VCaP (cell line): ENCODE measurements around the gene ERI3.

Experiments used
- H3K27ac ChIP-seq: fragments of 450-650 bp; 2 replicates; pipeline ENCODE4 v1.5.1; 2017
- CTCF ChIP-seq: fragments of 450-650 bp; conservative IDR thresholded peaks from 2 replicates; pipeline ENCODE4 v1.5.1; 2017; ENCODE audit warnings: mild to moderate bottlenecking, moderate library complexity

Gene ERI3

DNA sequence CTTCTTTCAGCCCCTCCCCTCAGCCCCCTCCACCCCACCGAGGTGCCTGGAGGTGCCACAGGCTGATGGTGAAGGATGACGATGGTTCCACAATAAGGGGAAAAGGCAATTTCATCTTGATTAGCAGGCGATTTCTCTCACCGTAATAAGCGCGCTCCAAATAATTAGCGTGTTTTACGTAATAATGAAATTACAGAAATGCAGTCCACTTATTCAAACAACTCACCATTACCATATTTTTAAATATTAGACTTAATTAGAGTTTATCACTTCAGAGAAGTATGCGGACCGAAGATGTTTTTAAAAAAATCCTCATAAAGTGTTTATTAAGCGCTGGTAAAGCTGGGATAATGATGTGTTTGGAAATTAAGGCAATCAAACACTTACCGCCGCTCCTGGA is 126.8 kb downstream of the ERI3 start:
- no peak overlapping the region for H3K27ac ChIP-seq
- TF ChIP-seq CTCF, result no peak

DNA sequence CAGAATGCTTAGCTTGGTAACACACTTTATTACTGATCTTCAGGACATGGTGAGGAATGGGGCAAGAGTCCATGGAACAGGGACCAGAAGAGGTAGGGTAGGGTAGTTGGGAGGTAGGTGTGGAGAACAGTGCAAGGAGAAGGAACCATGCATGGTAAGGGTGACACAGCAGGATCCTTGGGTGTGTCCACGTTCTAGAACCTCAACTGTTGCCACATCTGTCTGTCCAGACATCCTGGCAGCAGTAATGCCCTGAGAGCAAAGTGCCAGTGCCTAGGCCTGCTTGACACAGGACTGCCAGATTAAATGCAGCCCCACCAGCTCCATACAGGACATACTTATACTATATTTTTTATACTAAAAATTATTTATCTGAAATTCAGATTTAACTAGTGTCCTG is 127.8 kb downstream of the ERI3 start:
- H3K27ac ChIP-seq, result no peak overlapping the region
- TF ChIP-seq CTCF, result no peak

GRCh38 chr1:44225761-44226160 is 129.3 kb downstream of the ERI3 start:
- TF ChIP-seq CTCF, result no peak
- no peak overlapping the region for H3K27ac ChIP-seq

DNA sequence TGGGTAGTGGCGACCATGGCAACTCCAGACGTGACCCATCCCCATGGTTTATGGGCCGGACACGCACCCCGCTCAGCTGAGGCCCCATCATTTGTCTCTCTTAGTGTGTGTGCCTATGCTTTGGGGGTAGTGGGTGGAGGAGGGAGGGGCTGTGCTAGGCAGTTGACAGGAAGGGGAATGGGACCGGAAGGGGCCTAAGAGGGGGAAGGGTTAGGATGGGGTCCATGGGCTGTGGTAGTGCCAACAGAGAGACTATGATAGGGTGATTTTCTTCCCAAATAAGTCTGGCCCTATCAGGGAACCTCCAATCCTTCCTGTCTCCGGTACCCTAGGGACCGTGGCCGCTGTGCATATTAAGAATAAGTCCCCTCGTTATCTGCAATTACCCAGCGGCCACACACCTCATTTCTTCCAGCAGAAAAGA is 131.9 kb downstream of the ERI3 start:
- no peak for TF ChIP-seq CTCF
- H3K27ac ChIP-seq, result no peak overlapping the region

DNA sequence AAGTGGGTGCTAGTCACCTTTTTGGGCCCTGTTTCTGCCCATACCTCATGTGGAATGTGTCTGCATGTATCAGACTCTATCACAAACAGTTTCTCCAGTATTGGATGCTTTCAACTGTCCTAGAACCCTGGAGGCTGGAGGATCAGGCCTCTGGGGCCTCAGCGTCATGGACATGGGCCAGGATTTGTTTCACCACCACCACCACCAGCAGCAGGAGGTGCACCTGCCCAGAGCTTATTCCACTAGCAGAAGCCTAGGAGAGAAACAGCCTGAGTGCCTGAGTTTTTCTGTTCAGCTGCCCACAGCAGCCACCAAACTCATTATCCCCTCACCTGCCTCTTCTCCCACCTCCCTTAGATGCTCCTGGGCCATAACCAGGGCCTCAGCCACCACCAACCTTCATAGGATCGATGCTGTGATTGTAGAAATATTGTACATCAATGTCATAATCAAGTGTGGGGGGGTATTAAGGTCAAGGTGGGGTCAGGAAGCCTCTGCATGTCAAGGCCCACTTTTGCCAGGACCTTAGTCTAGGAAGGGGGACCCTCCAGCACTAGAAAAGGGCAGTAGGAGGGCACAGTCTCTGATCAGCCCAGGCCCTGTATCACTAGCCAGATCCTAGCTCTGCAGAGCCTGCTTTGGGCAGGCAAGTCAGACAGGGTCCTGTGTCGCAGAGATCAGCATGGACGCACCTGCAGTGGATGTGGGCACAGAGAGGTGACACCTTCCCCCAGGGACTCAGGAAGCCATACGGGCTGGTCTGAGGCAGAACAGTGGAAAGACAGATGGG is 132.5 kb downstream of the ERI3 start:
- TF ChIP-seq CTCF, result no peak
- no peak overlapping the region for H3K27ac ChIP-seq

- TF ChIP-seq CTCF, result no peak
- H3K27ac ChIP-seq, result no peak overlapping the region
Observed at GRCh38 chr1:44221769-44222168, 133.3 kb downstream of the ERI3 start.

DNA sequence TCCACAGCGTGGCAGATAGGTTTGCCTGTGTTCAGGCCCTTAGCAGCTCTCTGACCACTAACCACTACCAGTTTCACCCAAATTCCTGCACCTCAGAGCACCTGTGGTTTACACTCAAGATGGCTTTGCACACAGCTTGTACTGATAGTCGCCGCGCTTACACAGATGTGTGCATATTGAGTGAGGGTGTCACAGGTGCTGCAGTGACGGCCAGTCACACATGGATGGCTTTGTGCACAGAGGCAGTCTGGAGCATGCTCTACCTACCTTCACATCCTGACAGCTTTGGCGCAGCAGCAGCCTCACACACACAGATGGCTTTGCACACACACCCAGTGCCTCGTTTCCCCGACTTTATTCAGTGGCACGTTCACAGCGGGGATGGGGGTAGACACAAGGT is 134.3 kb downstream of the ERI3 start:
- H3K27ac ChIP-seq, result no peak overlapping the region
- TF ChIP-seq CTCF, result no peak
